Measurements from ENCODE around the gene TMEM266.

TMEM266 gene

DNA sequence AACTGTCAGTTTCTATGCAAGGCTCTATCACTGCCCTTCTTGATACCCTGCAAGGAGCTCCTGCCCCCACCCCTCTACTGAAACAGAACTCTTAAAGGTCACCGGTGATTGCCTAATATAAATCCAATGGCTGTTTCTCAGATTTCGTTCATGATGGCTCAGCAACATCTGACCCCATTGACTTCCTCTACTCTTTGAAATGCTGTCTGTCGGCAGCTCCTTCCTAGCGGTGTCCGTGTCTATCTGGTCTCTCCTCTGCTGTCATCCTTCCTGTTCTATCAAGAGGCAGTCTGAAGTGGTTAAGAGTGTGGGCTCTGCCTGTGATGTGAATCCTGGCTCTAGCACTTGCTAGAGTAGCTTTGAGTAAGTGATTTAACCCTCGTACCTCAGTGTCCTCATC is 5.5 kb downstream of the TMEM266 start:
- in situ Hi-C loops (cut with HindIII; ENCODE audit: low sequenced_read_pairs), result no loop called here

DNA sequence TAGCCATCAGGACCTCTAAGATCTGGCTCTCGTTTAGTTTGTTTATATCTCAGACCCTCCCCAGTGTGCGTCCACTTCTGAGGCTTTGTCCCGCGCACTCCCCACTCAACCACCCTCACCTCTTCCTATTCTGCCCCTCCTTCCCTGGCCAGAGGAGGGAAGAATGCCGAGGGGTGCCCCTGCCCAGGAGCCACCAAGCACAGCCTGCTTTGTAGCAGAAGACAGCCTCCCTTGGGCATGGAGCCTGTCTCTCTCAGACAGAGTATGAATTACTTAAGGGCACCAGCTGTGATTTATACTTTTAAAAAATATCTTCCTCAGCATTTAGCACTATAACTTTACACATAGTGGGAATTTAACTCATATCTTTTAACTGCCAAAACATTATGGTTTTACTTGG is 6.0 kb downstream of the TMEM266 start:
- in situ Hi-C loops (cut with HindIII; ENCODE audit: low sequenced_read_pairs), result no loop called here

DNA sequence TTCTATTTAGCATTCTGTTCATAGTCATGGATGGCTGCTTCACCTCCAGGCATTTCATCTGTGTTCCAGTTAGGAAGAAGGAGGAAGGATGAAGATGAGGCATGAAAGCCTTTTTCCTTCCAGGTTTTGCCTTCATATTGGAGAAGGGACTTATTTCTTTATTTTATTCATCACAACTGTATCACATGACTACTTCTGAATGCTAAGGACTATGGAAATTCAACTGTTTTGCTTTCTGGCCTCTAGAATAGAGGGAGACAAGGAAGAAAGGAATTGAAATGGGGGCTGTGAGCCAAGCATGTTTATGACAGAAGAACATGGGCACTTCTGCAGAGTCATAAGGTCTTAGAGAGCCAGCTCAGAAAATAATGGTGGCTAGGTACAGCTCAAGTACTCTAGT is 10.4 kb downstream of the TMEM266 start:
- in situ Hi-C loops (cut with HindIII; ENCODE audit: low sequenced_read_pairs), result no loop called here

DNA sequence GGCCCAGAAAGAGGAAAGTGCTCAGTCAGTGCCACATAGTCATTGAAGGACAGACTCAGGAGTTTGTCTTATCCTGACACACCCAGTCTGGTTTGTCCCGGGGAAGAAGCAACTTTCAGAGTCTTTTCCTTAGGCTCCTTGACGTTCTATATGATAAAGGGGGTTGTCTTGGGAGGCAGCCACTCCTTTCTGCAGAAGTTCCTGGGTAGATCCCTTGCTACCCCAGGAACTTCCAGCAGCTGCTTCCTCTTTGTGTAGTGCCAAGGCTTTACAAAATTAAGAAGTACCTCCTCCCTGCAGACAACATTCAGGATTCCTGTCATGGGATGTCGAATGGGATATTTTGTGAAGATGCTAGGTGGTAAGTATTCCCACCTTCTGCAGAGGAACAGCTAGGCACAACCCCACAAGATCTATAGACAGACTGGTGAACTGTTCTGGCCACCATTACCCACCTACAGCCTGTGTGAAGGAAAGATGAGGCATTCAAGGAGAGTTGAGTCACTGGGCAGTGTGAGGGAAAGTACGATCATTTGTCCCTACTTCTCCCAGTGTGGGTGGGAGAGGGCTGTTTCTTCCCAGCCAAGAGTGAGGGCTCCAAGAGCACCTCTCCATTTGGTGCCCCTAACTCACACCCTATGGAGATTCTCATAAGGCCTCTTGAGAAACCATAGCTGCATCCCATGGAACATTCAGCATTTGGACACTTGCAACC is 11.3 kb downstream of the TMEM266 start:
- in situ Hi-C loops (cut with HindIII; ENCODE audit: low sequenced_read_pairs), result no loop called here

DNA sequence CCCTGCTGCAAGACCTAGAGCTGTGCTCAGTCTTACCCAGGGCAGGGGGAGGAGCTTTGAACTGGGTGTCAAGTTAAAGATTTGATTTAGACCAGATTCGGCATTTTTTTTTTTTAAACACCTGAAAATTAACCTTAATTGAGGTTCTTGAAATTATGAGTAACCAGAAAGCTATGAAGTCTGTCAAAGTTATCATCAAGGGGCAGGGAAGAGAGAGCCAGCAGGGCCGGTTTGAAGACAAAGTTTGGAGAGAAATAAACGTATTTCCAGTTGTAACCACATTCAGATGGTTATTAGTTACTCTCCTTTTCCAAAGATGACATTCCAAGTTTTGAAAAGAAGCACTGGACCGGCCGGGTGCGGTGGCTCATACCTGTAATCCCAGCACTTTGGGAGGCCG is 12.0 kb downstream of the TMEM266 start:
- in situ Hi-C loops (cut with HindIII; ENCODE audit: low sequenced_read_pairs), result no loop called here

DNA sequence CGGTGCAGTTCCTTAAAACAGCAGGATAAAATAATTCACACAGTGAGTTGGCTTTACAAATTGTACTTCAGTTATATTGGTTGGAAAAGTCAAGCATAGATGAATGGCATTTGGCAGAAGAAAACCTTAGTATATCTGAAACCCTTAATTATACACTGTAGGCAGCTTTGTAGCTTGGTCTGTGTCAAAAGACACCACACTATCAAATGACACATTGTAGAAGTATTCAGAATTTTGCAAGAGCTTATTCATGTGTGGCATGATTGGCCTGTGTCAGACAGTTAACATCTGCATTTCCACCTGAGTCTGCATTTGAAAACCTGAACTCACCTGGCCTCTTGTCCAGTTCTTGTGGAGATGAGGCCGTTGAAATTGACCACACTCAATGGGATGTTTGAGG is 13.8 kb downstream of the TMEM266 start:
- in situ Hi-C loops (cut with HindIII; ENCODE audit: low sequenced_read_pairs), result no loop called here

DNA sequence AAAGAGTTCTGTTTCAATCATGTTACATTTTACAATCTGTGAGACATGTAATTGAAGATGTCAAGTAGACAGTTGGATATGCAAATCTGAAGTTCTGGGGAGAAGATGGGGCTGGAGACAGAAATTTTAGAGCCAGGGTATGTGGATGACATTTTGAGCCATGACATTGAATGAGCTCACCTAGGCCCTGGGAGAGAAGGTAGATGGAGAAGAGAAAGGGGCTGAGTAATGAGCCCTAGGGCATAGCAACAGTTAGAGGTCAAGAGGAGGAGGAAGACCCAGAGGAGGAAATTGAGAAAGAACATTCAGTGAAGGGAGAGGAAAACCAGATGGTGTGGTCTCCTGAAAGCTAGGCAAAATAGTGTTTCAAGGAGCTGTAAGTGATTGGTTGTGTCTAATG is 15.3 kb downstream of the TMEM266 start:
- in situ Hi-C loops (cut with HindIII; ENCODE audit: low sequenced_read_pairs), result no loop called here

DNA sequence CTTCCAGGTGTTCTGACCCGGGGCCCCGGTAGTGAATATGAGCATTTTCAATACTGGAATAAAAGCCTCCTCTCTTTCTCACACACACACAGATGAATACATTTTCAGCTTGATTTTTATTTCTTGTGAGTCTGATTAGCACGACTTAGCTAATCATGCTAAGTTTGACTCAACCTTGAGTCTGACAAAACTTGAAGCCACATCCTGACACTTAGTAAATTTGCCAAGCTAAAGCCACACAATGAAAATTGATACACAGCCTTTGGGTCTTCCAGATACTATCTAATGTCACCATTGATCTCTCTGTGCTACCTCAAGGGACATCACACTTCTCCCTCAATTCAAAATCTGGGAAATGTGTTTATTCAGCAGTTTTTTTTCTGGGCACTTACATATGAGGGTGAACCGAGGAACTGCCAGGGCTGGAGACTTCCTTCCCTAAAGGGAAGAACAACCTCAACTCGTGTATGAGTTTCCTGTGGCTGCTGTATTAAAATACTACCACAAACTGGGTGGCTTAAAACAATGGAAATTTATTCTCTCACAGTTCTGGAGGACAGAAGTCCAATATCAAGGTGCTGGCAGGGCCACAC is 18.6 kb downstream of the TMEM266 start:
- in situ Hi-C loops (cut with HindIII; ENCODE audit: low sequenced_read_pairs), result no loop called here

DNA sequence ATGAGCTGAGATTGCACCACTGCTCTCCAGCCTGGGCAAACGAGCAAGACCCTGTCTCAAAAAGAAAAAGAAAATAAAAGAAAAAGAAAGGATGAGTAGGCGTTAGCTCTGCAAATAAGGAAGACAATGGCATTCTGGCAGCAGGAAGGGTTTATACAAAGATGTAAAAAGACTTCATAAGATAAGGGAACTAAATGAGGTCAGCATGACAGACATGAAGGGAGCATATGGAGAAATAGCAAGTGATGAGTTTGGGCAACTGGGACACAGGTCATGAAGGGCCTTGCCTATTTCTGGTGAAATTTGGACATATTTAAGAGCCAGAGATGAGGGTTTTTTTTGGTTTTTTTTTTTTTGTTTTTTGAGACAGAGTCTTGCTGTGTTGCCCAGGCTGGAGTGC is 24.5 kb downstream of the TMEM266 start:
- in situ Hi-C loops (cut with HindIII; ENCODE audit: low sequenced_read_pairs), result no loop called here

DNA sequence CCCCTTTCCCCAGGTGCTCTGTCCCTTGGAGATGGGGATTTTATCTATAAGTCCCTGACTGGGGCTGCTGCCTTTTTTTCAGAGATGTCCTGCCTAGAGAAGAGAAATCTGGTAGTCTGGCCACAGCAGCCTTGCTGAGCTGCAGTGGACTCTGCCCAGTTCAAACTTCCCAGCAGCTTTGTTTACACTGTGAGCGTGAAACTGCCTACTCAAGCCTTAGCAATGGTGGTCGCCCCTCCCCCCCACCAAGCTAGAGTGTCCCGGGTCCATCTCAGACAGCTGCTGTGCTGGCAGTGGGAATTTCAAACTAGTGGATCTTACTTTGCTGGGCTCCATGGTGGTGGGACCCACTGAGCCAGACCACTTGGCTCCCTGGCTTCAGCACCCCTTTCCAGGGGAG is 38.9 kb downstream of the TMEM266 start:
- in situ Hi-C loops (cut with HindIII; ENCODE audit: low sequenced_read_pairs), result no loop called here

DNA sequence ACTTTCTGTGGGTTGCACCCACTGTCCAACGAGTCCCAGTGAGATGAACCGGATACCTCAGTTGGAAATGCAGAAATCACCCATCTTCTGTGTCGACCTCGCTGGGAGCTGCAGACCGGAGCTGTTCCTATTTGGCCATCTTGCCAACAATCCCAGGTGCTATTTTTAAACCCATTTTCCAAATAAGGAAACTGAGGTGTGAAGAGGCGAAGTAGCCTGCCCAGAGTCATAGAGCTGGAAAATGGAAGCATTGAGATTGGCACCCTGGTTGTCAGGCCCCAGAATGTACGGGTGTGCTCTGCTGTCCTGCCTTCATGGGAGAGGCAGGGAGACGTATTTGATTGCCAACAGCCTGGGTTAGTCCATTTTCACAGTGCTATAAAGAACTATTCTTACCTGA is 39.6 kb downstream of the TMEM266 start:
- in situ Hi-C loops (cut with HindIII; ENCODE audit: low sequenced_read_pairs), result no loop called here

DNA sequence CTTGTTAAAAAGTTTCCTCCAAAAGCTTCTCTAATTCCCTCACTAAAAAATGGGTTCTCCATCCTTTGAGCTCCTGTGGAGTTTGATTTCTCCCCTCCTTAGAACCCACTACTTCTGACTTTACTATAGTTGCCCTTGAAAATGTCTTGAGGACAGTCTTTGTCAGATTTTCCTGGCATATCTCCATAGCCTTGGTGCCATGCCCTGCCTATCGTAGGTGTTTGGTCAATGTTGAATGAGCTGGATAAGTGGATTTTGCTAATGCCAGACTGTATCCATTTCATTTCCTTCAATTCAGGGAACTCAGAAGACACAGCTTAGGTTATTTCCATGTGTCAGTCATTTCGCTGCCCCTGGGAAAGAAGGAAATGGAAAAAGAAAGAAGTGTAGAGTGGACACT is 40.6 kb downstream of the TMEM266 start:
- in situ Hi-C loops (cut with HindIII; ENCODE audit: low sequenced_read_pairs), result no loop called here

DNA sequence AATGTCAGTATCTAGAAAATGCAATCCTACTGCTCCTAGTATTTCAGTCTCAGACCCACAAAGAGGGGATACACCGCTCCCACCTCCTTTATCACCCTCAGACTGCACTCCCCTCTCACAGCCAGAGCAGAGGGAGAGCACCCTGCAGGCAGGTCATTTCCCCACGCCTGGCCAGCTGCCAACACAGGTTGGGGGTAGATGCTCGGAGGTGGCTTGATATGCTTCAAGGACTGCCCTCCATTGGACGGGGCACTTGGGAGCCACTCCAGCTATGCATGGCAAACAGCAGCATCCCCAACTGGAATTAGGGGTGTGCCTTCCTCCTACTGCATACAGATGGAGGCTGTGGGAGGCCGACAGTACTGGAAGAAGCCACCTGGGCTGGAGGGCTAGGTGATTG is 41.9 kb downstream of the TMEM266 start:
- in situ Hi-C loops (cut with HindIII; ENCODE audit: low sequenced_read_pairs), result no loop called here

DNA sequence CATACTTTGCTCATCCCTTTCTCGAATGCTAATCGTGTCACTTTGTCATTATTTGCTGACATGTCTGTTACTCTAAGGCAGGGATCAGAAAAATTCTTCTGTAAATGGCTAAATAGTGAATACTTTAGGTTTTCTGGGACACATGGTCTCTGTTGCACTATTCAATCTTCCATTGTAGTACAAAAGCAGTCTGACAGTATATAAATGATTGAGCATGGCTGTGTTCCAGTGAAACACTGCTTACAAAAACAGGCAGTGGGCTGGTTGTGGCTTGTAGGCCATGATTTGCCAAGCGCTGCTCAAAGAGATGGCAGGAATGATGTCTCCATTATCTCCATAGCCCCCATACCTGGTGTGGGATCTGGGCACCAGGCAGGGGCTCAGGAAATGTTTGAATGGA is 45.6 kb downstream of the TMEM266 start:
- in situ Hi-C loops (cut with HindIII; ENCODE audit: low sequenced_read_pairs), result no loop called here

DNA sequence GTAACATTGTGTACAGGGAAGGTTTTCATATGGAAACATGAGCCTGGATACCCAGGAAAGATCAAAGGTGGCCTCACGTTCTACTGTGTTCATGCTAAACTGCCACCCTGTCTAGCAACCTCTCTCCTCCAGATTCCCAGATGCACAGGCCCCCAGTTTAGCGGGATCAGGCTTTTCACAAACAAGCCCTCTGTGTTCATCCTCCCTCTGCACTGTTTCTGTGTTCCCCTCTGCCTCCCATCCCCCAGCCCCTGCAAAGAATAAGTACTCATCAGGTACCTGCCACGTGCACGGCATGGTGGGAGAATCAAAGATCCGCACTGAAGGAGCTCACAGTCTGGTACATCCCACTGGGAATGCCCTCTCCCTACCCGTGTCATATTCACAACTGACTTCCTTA is 46.1 kb downstream of the TMEM266 start:
- in situ Hi-C loops (cut with HindIII; ENCODE audit: low sequenced_read_pairs), result no loop called here

DNA sequence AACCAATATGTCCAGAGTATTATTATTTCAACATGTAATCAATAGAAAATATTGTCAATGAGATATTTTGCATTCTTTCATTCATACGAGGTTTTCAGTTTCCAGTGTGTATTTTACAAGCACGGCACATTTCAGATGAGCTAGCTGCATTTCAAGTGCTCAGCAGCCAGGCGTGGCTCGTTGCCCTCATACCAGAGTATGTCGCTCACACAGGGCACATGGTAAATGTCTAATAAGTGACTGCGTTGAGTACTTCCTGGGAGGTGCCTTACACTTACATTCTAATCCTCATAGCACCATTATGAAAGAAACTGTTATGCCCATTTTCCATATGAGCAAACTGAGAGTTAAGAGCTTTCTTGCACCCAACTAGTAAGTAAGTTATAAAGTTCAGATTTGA is 47.4 kb downstream of the TMEM266 start:
- in situ Hi-C loops (cut with HindIII; ENCODE audit: low sequenced_read_pairs), result no loop called here

DNA sequence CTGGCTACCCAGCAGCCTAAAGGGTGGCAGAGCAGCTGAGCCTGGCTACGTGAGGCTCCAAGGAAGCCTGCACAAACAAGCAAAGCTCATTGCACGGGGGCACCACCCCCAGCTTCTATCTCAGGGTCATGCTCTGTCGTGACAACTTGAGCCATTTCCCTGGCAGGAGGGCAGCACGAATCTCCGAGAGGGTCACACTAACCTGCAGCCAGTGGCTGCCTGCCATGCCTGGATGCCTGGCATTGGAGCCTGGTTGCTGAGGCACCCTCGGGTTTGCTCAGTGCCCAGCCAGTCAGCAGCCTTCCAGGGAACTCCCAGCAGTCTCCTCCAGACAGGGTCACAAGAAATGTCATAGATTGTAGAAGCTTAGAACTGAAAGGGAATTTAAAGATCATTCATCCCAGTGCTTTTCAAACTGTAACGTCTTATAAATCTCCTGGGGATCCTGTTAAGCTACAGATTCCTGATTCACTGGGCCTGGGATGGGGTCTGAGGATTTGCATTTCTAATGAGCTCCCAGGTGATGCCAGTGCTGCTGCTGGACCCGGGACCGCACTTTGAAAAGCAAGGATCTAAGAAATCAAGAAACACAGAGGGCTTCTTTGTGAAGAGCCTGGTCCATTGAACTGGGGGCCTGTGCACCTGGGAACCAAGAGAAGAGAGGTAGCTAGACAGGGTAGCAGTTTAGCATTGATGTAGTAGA is 48.4 kb downstream of the TMEM266 start:
- in situ Hi-C loops (cut with HindIII; ENCODE audit: low sequenced_read_pairs), result no loop called here

DNA sequence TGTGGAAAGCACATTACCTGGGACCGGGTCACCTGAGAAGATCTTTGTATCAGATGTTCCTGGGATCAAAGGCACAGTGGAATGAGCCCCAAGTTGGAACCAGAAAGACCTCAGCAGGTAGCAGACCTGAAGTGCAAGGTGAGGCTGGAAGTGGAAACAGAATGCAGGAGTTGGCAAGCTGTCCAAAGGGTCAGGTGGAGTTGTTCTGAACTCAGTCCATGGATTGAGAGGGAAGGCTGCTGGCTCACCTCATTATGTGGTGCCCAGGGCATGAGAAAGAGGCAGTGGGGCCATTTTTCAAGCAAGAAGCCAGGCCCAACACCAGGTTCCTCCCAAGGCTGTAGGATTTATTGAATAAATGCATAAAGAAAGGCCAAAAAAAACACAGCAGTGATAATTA is 49.3 kb downstream of the TMEM266 start:
- in situ Hi-C loops (cut with HindIII; ENCODE audit: low sequenced_read_pairs), result no loop called here

DNA sequence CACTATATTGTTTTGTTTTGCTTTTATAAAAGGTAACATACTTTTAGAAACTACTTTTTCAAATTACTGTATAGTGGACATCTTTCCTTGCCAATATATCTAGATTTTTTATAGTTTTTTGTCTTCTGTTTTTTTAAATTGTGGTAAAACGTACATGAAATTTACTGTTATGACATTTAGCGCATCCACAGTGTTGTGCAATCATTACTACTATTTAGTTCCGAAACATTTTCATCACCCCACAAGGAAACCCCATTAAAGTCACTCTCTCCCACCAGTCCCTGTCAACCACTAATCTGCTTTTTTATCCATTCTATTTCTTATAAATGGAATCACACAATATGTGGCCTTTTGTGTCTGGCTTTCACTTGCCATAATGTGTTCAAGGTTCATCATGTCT is 54.8 kb downstream of the TMEM266 start:
- in situ Hi-C loops (cut with HindIII; ENCODE audit: low sequenced_read_pairs), result no loop called here

DNA sequence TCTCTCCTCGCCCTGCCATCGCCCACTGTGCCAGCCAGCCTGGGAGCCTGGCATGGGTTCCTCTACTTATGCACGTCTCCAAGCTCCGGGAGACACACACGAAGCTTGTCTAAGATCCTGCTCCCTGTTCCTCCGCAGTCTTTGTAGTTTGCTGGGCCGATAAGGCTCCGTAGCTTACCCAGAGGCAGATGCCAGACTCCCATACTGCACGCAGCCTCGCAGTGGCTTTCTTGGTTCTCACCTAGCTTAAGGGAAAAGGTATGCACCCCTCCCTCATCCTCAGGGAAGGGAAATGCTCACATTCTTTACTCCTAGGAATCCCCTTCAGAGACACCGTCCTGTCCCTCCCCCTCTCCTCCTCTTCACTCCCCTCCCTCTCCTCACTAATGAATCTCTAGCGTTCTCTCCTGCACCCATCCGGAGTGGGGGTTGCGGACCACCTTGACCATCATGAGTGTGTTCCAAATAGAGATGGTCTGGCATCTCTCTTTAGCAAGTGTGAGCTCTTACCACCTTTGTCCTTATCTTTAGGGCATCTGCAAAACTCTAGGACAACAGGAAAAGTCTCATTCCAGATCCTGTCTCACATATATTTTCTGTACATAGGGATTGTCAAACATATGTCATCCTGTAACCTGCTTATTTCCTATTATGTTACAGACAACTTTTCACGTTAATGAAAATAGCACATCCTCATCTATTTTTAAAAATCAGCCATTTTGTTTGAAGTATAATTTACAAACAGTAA is 56.5 kb downstream of the TMEM266 start:
- in situ Hi-C loops (cut with HindIII; ENCODE audit: low sequenced_read_pairs), result no loop called here

DNA sequence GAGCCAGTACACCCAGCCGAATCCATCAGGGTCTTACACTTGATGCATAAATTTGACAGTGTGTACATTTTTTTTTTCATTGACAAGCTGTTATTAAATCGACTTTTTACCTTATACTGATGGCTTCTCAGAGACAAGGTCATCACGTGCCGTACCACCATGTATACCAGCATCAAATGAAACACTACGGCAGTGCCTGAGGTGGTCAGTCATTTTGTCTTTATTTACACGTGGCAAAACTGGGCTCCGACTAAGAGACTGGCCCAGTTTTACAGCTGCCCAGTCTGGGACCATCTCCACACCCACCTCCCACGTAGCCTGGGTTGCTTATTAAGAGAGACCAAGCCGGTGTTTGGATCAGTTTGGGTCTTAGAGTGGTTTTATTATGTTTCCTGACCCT is 57.4 kb downstream of the TMEM266 start:
- in situ Hi-C loops (cut with HindIII; ENCODE audit: low sequenced_read_pairs), result no loop called here

DNA sequence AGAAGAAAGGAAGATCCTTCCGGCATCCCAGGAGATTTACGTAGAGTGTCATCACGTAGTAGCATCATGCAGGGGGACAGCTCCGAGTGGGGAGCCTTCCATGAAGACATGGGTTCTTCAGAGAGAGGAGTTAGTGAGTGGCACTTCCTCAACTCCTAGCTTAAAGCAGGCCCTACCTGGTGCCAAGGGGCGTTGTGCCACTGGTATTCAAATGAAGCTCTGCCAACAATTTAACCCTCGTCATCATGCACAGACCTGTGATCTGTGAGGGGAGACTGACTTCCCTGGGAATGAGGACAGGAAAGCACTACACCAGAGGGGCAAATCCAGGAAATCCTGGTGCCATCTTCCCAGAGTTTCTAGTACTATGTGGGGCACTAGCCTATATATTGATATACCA is 59.0 kb downstream of the TMEM266 start:
- in situ Hi-C loops (cut with HindIII; ENCODE audit: low sequenced_read_pairs), result no loop called here
